Measurements from ENCODE around the gene BBS2. TPM values are rescaled to one million over a fixed set of nuclear protein-coding genes. Genes with fewer than 3 reads are reported as not detected.
A peak's percentile ranks its signal among the peaks of the same experiment; 100 is the strongest.

The BBS2 gene
- total RNA-seq, 1 donor from 2014 or later: 32.6 TPM

- Mint-ChIP-seq H3K4me1 (ENCODE audit: low read depth) (peaks cover 50% of the 10 kb centered on the region), H3K4me3 (ENCODE audit: unreplicated experiment) (no peak overlapping the region), H3K27me3 (ENCODE audit: low read depth) (no peaks in the 10 kb centered on the region), H3K27ac (ENCODE audit: unreplicated experiment) (peak overlapping the region; percentile 45), H3K36me3 (ENCODE audit: low read depth) (peaks cover 29% of the 10 kb centered on the region), H3K9me3 (ENCODE audit: low read depth) (no peaks in the 10 kb centered on the region)
- DNase-seq (ENCODE audit: low spot score): no peak
- TF ChIP-seq CTCF (IDR thresholded peaks at IDR 0.05): no peak
Measured at GRCh38 chr16:56478281-56479049, 41.4 kb downstream of the BBS2 start.

- Mint-ChIP-seq H3K27ac (ENCODE audit: unreplicated experiment) (peak overlapping the region; percentile 83), H3K9me3 (ENCODE audit: low read depth) (no peaks in the 10 kb centered on the region), H3K36me3 (ENCODE audit: low read depth) (peaks cover 32% of the 10 kb centered on the region), H3K4me1 (ENCODE audit: low read depth) (peaks cover 45% of the 10 kb centered on the region), H3K27me3 (ENCODE audit: low read depth) (no peaks in the 10 kb centered on the region), H3K4me3 (ENCODE audit: unreplicated experiment) (no peak overlapping the region)
- no peak for TF ChIP-seq CTCF (IDR thresholded peaks at IDR 0.05)
- no peak for DNase-seq (ENCODE audit: low spot score)
Measured at GRCh38 chr16:56477096-56477878, 42.5 kb downstream of the BBS2 start.

- Mint-ChIP-seq H3K4me1 (ENCODE audit: low read depth) (peaks cover 28% of the 10 kb centered on the region), H3K27ac (ENCODE audit: unreplicated experiment) (no peak overlapping the region), H3K27me3 (ENCODE audit: low read depth) (no peaks in the 10 kb centered on the region), H3K4me3 (ENCODE audit: unreplicated experiment) (no peak overlapping the region), H3K9me3 (ENCODE audit: low read depth) (no peaks in the 10 kb centered on the region), H3K36me3 (ENCODE audit: low read depth) (peaks cover 41% of the 10 kb centered on the region)
- TF ChIP-seq CTCF (IDR thresholded peaks at IDR 0.05): no peak
- no peak for DNase-seq (ENCODE audit: low spot score)
Measured at GRCh38 chr16:56475201-56475600, 44.6 kb downstream of the BBS2 start.

GRCh38 chr16:56470666-56471065 is 49.2 kb downstream of the BBS2 start:
- Mint-ChIP-seq H3K27me3 (ENCODE audit: low read depth) (no peaks in the 10 kb centered on the region), H3K27ac (ENCODE audit: unreplicated experiment) (peak overlapping the region; percentile 58), H3K4me1 (ENCODE audit: low read depth) (no peaks in the 10 kb centered on the region), H3K9me3 (ENCODE audit: low read depth) (no peaks in the 10 kb centered on the region), H3K36me3 (ENCODE audit: low read depth) (peaks cover 47% of the 10 kb centered on the region), H3K4me3 (ENCODE audit: unreplicated experiment) (no peak overlapping the region)
- TF ChIP-seq CTCF (IDR thresholded peaks at IDR 0.05): no peak
- DNase-seq (ENCODE audit: low spot score): no peak

- peaks cover 47% of the 10 kb centered on the region for H3K36me3 Mint-ChIP-seq (ENCODE audit: low read depth)
- H3K27ac Mint-ChIP-seq (ENCODE audit: unreplicated experiment): peak overlapping the region; percentile 58
- H3K4me3 Mint-ChIP-seq (ENCODE audit: unreplicated experiment): no peak overlapping the region
- no peaks in the 10 kb centered on the region for H3K9me3 Mint-ChIP-seq (ENCODE audit: low read depth)
- H3K4me1 Mint-ChIP-seq (ENCODE audit: low read depth): no peaks in the 10 kb centered on the region
- TF ChIP-seq CTCF (IDR thresholded peaks at IDR 0.05): no peak
- DNase-seq (ENCODE audit: low spot score): no peak
- H3K27me3 Mint-ChIP-seq (ENCODE audit: low read depth): no peaks in the 10 kb centered on the region
Measured at GRCh38 chr16:56470232-56470631, 49.6 kb downstream of the BBS2 start.

Measured in chondrocyte (in vitro differentiated cells).